ENCODE data around the gene PURB. TPM values are rescaled to one million over a fixed set of nuclear protein-coding genes. Genes with fewer than 3 reads are reported as not detected.

Gene PURB
- total RNA-seq, 4 donors from 2014 or later: 20.7 to 33.1 (median 22.1) TPM

DNA sequence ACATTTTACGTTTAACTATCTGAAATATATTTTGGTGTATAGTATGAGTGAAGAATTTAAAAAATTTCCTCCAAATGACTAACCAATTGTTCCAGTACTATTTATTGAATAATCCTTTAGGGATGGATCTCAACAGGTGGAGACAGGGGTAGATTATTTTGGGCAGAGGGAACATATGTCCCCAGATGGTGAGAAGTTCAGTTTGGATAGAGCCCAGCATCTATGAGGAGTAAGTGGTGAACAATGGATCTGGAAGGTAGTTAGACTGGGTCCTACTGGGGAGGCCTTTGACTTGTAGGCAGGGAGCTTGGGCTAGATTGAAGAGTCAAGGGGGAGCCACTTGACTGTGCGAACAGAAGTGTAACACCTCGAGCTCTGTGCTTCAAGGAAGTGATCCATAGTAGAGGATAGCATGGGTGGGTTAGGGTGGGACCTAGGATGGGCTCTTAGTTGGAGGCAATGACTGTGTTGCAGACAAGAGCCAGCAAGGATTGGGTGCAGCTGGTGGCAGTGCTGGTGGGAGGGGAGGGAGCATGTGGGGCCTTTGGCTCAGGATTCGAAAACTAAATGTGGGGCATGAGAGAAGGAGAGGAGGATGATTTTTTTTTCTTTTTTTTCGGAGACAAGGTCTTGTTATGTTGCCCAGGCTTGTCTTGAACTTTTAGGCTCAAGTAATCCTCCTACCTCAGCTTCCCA is 3.9 kb upstream of the PURB start:
- TF ChIP-seq, protein P1, sequence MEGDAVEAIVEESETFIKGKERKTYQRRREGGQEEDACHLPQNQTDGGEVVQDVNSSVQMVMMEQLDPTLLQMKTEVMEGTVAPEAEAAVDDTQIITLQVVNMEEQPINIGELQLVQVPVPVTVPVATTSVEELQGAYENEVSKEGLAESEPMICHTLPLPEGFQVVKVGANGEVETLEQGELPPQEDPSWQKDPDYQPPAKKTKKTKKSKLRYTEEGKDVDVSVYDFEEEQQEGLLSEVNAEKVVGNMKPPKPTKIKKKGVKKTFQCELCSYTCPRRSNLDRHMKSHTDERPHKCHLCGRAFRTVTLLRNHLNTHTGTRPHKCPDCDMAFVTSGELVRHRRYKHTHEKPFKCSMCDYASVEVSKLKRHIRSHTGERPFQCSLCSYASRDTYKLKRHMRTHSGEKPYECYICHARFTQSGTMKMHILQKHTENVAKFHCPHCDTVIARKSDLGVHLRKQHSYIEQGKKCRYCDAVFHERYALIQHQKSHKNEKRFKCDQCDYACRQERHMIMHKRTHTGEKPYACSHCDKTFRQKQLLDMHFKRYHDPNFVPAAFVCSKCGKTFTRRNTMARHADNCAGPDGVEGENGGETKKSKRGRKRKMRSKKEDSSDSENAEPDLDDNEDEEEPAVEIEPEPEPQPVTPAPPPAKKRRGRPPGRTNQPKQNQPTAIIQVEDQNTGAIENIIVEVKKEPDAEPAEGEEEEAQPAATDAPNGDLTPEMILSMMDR (IDR thresholded peaks at IDR 0.05; ENCODE audit: low read depth): no peak

DNA sequence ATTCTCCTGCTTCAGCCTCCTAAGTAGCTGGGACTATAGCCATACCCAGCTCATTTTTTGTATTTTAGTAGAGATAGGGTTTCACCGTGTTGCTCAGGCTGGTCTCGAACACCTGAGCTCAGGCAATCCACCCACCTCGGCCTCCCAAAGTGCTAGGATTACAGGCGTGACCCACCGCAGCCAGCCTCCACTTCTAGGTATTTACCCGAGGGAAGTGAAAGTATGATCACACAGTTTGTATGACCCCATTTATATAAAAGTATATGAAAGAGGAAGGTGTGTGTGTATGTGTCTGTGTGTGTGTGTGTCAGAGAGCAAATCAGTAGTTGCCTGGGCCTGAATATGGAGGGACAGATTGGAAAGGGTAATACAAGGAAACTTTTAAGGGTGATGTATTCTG is 2.0 kb upstream of the PURB start:
- TF ChIP-seq, protein P1 (IDR thresholded peaks at IDR 0.05; ENCODE audit: low read depth): no peak

DNA sequence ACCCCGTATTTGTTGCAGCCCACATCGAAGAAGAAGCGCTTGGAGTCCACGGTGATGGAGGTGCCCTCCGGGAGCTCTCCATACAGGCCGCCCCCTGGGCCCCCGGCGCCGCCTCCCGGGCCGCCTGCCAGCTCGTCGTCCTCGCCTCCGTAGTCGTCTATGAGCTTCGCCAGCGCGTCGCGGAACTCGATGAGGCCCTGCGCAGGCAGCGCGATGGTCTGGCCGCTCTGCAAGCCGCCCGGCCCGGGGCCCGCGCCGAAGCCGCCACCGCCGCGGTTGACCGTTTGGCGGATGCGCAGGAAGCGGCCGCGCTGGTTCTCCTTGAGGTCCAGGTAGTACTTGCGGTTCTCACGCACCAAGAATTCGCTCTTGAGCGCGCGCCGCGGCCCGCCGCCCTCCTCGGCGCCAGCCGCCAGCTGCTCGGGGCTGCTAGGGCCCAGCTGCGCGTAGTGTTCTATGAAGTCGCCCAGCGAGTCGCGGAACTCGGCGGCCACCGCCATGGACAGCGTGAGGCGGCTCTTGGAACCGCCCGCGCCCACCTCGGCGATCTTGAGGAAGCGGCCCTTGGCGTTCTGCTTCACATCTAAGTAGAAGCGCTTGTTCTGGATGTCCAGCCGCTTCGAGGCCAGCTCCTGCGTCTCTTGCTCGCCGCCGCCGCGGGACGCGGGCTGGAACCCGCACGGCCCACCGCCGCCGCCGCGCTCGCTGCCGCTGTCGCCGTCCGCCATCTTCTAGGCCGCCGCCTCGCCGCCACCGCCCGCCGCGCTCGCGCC is 523 bp downstream of the PURB start:
- TF ChIP-seq, protein P1 (IDR thresholded peaks at IDR 0.05; ENCODE audit: low read depth): no peak

DNA sequence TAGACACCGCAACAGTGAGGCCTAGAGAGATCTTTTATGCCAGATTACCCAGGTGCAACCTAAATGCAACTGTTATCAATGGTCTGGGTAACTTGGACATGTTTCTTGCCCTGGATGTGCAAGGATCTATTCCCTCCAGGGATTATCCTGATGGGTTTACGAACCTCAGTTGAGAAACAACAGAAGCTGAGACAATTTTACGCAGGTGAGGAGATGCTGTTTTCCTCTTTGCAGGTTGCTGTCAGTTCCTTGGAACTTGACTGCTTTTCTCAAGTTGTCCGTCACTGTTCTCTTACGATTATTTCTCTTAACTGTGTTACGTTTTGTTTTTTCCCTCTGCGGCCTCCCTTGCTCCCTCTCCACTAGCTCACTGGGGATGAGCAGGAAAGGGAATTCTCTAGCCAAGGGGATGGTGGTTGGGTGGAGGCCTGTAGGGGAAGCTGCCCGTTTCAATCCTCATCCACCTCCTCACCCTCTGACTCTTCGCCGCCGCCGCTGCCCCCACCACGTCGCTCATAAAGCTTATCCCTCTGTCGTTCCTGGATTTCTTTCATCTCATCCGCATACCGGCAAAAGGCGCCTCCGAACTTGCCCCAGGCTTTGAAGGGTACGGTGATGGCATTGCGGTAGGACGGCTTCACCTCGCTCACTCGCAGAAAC is 1.2 kb downstream of the PURB start:
- TF ChIP-seq, protein P1 (IDR thresholded peaks at IDR 0.05; ENCODE audit: low read depth): no peak

DNA sequence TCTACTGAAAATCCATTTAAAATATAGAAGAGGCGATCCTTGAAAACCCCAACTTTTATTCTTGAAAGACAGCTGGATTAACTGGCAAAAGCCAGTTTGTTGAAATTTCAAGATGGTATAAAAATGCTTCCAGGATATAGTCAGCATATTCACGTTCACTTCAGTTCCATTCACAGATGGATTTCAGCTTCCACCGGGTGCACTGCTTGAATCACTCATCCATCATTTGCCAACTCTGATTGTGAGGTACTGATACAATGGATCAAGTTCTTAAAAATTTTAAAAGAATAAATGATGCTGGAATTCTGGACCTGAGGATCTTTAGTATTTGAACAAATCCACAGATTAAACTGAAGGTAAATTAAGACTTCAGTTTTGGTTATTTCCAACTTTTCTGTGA is 2.4 kb downstream of the PURB start:
- TF ChIP-seq, protein P1 (IDR thresholded peaks at IDR 0.05; ENCODE audit: low read depth): no peak

DNA sequence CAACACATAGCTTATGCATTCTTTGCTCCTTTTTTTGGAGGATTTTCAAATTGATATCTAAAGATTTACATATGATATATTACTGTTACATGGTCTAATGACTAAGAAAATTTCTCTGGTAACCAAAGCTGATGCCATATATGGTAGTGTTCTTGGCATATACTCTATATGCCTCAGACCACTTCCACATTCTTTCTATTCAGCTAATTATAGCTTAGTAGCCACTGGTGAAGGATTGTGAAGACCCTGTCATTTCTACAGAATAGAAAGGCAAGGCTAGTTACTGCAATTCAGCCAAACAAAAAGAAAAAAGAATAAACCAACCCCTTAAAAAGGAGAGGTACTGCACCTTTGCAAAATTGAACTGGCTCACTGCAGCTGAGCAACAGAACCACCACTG is 3.7 kb downstream of the PURB start:
- TF ChIP-seq, protein P1 (IDR thresholded peaks at IDR 0.05; ENCODE audit: low read depth): no peak

DNA sequence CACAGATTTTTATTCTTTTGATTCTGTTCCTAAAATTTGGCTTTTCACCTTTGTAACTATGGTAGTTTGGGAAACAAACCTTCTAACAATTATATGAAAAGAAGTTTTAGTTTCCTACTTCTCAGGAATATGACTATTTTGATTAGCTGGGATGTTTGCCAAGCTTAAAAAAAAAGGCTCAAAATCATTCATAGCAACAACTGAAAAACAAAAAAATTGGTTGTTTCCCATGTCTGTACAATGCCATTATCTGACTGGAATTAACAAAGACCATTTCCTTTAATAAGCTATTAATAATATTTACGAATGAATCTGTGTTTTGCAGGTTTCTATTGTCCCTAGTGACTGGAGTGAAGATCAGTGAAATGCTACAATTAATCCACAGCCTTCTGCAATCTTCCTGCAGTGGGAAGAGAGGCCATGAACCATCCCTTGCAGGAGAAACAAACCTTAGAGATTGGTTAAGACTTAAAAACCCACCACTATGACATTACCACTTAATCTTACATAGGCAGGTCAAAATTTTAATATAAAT is 4.2 kb downstream of the PURB start:
- TF ChIP-seq, protein P1 (IDR thresholded peaks at IDR 0.05; ENCODE audit: low read depth): no peak

Measured in subcutaneous adipose tissue (tissue), 4 donors.